CD1c-positive myeloid dendritic cell (primary cell): ENCODE results near the gene ARHGEF39.

ENCODE experiments used
- DNase-seq: peaks from one replicate; pipeline ENCODE4 v3.0.0-alpha.2; 2016; ENCODE audit errors: extremely low spot score

The ARHGEF39 gene

GRCh38 chr9:35664531-35665470 is at the start of gene ARHGEF39:
Gene ARHGEF39 (minus strand): TSS chr9:35665195. CDS start chr9:35665169, 26 bp downstream.
- DNase-seq, result peak; percentile 90

GRCh38 chr9:35714123-35714522 is 49.1 kb upstream of the ARHGEF39 start:
- no peak for DNase-seq

- DNase-seq, result no peak
These were observed 48.6 kb upstream of the ARHGEF39 start for GRCh38 chr9:35713578-35713977.

GRCh38 chr9:35712762-35713400 is 47.9 kb upstream of the ARHGEF39 start:
- no peak for DNase-seq

GRCh38 chr9:35711501-35712428 is 46.8 kb upstream of the ARHGEF39 start:
- no peak for DNase-seq

- no peak for DNase-seq
These were observed 46.0 kb upstream of the ARHGEF39 start for GRCh38 chr9:35710818-35711500.

- DNase-seq, result no peak
These were observed 43.2 kb upstream of the ARHGEF39 start for GRCh38 chr9:35708146-35708545.

GRCh38 chr9:35706951-35707350 is 42.0 kb upstream of the ARHGEF39 start:
- no peak for DNase-seq

- no peak for DNase-seq
These were observed 40.9 kb upstream of the ARHGEF39 start for GRCh38 chr9:35705836-35706430.

GRCh38 chr9:35705372-35705771 is 40.4 kb upstream of the ARHGEF39 start:
- no peak for DNase-seq

GRCh38 chr9:35703906-35704672 is 39.1 kb upstream of the ARHGEF39 start:
- no peak for DNase-seq

GRCh38 chr9:35702696-35703095 is 37.7 kb upstream of the ARHGEF39 start:
- no peak for DNase-seq

GRCh38 chr9:35700942-35701341 is 35.9 kb upstream of the ARHGEF39 start:
- no peak for DNase-seq

- DNase-seq, result no peak
These were observed 35.0 kb upstream of the ARHGEF39 start for GRCh38 chr9:35700031-35700430.

- DNase-seq, result no peak
These were observed 33.2 kb upstream of the ARHGEF39 start for GRCh38 chr9:35698231-35698630.

- no peak for DNase-seq
These were observed 32.5 kb upstream of the ARHGEF39 start for GRCh38 chr9:35697486-35697885.

GRCh38 chr9:35696520-35697215 is 31.7 kb upstream of the ARHGEF39 start:
- DNase-seq, result peak; percentile 47

GRCh38 chr9:35695943-35696401 is 31.0 kb upstream of the ARHGEF39 start:
- DNase-seq, result no peak

- no peak for DNase-seq
These were observed 26.8 kb upstream of the ARHGEF39 start for GRCh38 chr9:35691757-35692301.
